Calu3 (cell line): ENCODE measurements around the gene ACTN2. TPM values are rescaled to one million over a fixed set of nuclear protein-coding genes. Genes with fewer than 3 reads are reported as not detected.

ENCODE experiments used
- BruUV-seq: library from RNA; stranded (reverse); fragments of 400-500 nt; replicated peaks from 2 replicates; lab custom pipeline; 2021; lab: Mats Ljungman, UMichigan
- CTCF ChIA-PET: fragments of 300-600 bp; sonication (Branson Sonifier 250); formaldehyde crosslinking; loops from one replicate; lab custom pipeline; 2022; ENCODE audit warnings: antibody characterized with exemption; lab: Charles Lee
- DNase-seq: peaks from one replicate; pipeline ENCODE4 v3.0.0; 2022
- H3K27ac Mint-ChIP-seq: one replicate; pipeline ENCODE4 v1.8.0; 2022; ENCODE audit warnings: mixed read lengths; ENCODE audit not compliant: unreplicated experiment
- H3K27me3 Mint-ChIP-seq: one replicate; pipeline ENCODE4 v1.8.0; 2022; ENCODE audit warnings: mixed read lengths; ENCODE audit not compliant: unreplicated experiment
- H3K36me3 Mint-ChIP-seq: one replicate; pipeline ENCODE4 v1.8.0; 2022; ENCODE audit warnings: mild to moderate bottlenecking, moderate library complexity, mixed read lengths; ENCODE audit not compliant: insufficient read depth, unreplicated experiment
- H3K4me1 Mint-ChIP-seq: one replicate; pipeline ENCODE4 v1.8.0; 2022; ENCODE audit warnings: mild to moderate bottlenecking, low read depth, mixed read lengths; ENCODE audit not compliant: unreplicated experiment
- H3K4me3 Mint-ChIP-seq: one replicate; pipeline ENCODE4 v1.8.0; 2022; ENCODE audit warnings: mild to moderate bottlenecking, low read depth, moderate library complexity, mixed read lengths; ENCODE audit not compliant: unreplicated experiment
- H3K9me3 Mint-ChIP-seq: one replicate; pipeline ENCODE4 v1.8.0; 2022; ENCODE audit warnings: low read depth, mixed read lengths; ENCODE audit not compliant: unreplicated experiment
- CTCF ChIP-seq: fragments of 200-600 bp; IDR thresholded peaks from one replicate; pipeline ENCODE4 v1.8.0; 2022; ENCODE audit warnings: antibody characterized with exemption; ENCODE audit not compliant: unreplicated experiment
- intact Hi-C: fragments of 100-400 bp; cut with micrococcal nuclease; formaldehyde crosslinking; loops from one replicate; pipeline ENCODE4 v1.10.0; 2022; ENCODE audit not compliant: unreplicated experiment
- total RNA-seq: library from RNA; stranded (reverse); gene quantifications from 2 replicates; pipeline ENCODE4 v1.2.3, GENCODE V29; 2022

The ACTN2 gene
- total RNA-seq, 1 experiment from 2014 or later: not detected

DNA sequence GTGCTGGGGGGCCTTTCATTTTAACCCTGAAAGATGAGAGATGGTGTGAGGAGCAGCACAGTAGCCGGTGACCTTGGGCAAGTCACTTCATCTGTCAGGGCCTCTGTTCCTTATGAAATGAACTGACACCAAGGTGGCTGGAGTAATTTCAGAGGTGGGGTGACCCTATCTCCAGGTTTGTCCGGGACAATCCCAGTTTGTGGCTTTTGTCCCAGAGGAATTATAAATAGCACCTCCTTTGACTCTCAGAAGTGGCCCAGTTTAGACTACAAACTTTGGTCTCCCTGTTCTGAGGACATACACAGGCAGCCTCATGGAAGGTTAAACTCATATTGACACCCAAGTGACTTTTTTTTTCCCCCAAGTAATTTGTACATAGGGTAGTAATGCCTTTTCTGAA is 14.6 kb downstream of the ACTN2 start:
- Mint-ChIP-seq H3K36me3 (no peaks in the 10 kb centered on the region), H3K9me3 (no peaks in the 10 kb centered on the region), H3K27ac (no peak overlapping the region), H3K4me1 (no peaks in the 10 kb centered on the region), H3K27me3 (no peaks in the 10 kb centered on the region), H3K4me3 (no peak overlapping the region)
- CTCF ChIA-PET: no interaction called here
- no peak for DNase-seq
- no TSS peak for BruUV-seq
- intact Hi-C loops: no loop called here
- no peak for TF ChIP-seq CTCF

DNA sequence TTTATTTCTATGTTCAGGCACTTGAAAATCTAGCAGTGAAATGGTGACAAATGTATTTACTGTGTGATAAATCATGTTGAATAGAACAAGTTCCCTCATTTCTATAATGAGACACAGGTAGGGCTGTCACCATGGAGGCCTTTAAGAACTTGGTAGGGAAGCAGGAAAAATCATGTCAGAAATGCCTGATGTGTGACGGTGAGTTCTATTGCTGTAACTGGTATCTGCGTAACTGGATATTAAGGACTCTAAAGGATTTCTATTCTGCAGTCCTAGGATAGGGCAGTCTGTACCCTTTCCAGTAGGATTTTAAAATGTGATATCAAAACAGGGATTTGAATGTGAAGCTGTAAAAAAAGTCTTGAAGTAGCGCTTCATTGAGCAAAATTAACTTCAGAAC is 15.5 kb downstream of the ACTN2 start:
- no TSS peak for BruUV-seq
- intact Hi-C loops: no loop called here
- no peak for TF ChIP-seq CTCF
- Mint-ChIP-seq H3K27ac (no peak overlapping the region), H3K4me3 (no peak overlapping the region), H3K27me3 (no peaks in the 10 kb centered on the region), H3K36me3 (no peaks in the 10 kb centered on the region), H3K9me3 (no peaks in the 10 kb centered on the region), H3K4me1 (no peaks in the 10 kb centered on the region)
- CTCF ChIA-PET: no interaction called here
- no peak for DNase-seq

DNA sequence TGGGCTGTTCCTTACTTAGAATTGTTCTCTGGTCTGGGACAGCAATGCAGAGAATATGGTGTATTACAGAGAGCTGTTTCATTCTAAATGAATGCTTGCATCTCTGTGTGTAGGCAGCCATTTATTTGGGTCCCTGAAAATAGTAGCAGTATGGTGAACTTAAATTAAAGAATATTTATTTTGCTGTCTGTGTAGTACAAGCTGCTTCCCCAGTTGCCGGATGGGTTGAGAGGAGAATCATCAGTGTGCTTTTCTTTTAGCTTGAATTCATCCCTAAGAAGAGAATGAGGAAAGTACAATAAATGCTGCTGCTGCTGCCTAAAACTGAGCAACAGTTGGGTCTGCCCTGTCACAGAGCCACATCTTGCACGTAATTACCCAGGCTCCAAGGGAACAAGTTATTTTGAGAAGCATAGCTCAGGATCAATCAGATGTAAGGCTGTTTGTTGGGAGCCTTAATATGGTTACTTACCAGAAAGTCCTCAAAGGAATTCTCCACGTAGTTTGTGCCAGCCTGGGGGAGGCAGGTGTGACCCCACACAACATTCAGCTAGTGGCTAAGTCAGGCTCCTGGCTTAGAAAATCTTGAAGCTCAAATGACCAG is 16.6 kb downstream of the ACTN2 start:
- no peaks in the 10 kb centered on the region for H3K27me3 Mint-ChIP-seq
- CTCF ChIA-PET: interaction anchor here (0.6 to 0.7 kb wide), 2 partner anchors 94 to 171 kb away, joined by 4 to 6 read pairs; no protein-coding TSS in a partner anchor
- H3K9me3 Mint-ChIP-seq: no peaks in the 10 kb centered on the region
- H3K27ac Mint-ChIP-seq: no peak overlapping the region
- no peak for DNase-seq
- intact Hi-C loops: no loop called here
- BruUV-seq: no TSS peak
- no peaks in the 10 kb centered on the region for H3K36me3 Mint-ChIP-seq
- H3K4me3 Mint-ChIP-seq: no peak overlapping the region
- no peak for TF ChIP-seq CTCF
- H3K4me1 Mint-ChIP-seq: no peaks in the 10 kb centered on the region

DNA sequence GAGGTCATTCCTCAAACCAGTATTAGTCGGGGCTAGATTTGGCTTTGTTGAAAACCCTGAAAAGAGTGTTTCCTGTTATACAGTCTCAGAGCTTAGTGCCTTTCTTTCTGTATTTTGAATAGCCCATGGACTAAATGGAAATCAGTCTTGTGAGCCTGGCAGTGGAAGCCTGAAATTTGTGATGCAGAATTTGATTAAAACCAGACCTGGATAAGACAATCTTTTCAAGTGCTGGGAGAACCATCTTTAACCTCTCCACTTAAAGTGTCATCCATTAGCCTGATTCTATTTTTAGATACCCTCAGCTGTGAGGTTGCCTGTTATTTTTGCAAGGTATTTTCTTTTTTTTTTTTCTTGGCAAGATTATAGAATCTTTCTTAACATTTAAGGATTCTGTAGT is 19.5 kb downstream of the ACTN2 start:
- no peak for DNase-seq
- H3K9me3 Mint-ChIP-seq: no peaks in the 10 kb centered on the region
- TF ChIP-seq CTCF: no peak
- no peak overlapping the region for H3K27ac Mint-ChIP-seq
- H3K4me1 Mint-ChIP-seq: no peaks in the 10 kb centered on the region
- no peaks in the 10 kb centered on the region for H3K27me3 Mint-ChIP-seq
- no peaks in the 10 kb centered on the region for H3K36me3 Mint-ChIP-seq
- no TSS peak for BruUV-seq
- H3K4me3 Mint-ChIP-seq: no peak overlapping the region
- intact Hi-C loops: no loop called here
- CTCF ChIA-PET: interaction anchor here (0.5 kb wide), 1 partner anchor 32 kb away, joined by 3 read pairs; no protein-coding TSS in a partner anchor
